Hypothalamus (tissue), 51 donors: ENCODE measurements around the gene ARFGEF3.
"Not testable (repeated sequence)": the region's sequence is repeated elsewhere in the genome, so short reads cannot be mapped to it uniquely, and the experiment has no call there.

ENCODE experiments used
- DNase-seq, 51 donors: peaks; one replicate each; lab custom pipeline; 2025; lab: John Stamatoyannopoulos, UW

ARFGEF3 gene

GRCh38 chr6:138161338-138162110, at the start of gene ARFGEF3:
Gene ARFGEF3, plus strand, starts transcription at chr6:138161939. Its CDS starts 148 bp downstream, at chr6:138162087.
- DNase-seq = peak in 45 of 51 donors; percentile 16 to 83 (median 61)

- no peak for DNase-seq
Observed at GRCh38 chr6:138113588-138114210, 48.0 kb upstream of the ARFGEF3 start.

GRCh38 chr6:138115201-138115600, 46.5 kb upstream of the ARFGEF3 start:
- no peak for DNase-seq

- DNase-seq = peak in 23 of 51 donors; percentile 6 to 69 (median 32)
Observed at GRCh38 chr6:138115877-138116660, 45.7 kb upstream of the ARFGEF3 start.

- DNase-seq = no peak
Observed at GRCh38 chr6:138116661-138116999, 45.1 kb upstream of the ARFGEF3 start.

- no peak for DNase-seq
Observed at GRCh38 chr6:138117376-138117914, 44.3 kb upstream of the ARFGEF3 start.

- not testable (repeated sequence) for DNase-seq
Observed at GRCh38 chr6:138119229-138119628, 42.5 kb upstream of the ARFGEF3 start.

- no peak for DNase-seq
Observed at GRCh38 chr6:138119976-138120375, 41.8 kb upstream of the ARFGEF3 start.

- no peak for DNase-seq
Observed at GRCh38 chr6:138124096-138124495, 37.6 kb upstream of the ARFGEF3 start.

GRCh38 chr6:138128096-138128495, 33.6 kb upstream of the ARFGEF3 start:
- no peak for DNase-seq

GRCh38 chr6:138129190-138129589, 32.5 kb upstream of the ARFGEF3 start:
- no peak for DNase-seq

- no peak for DNase-seq
Observed at GRCh38 chr6:138142806-138143205, 18.9 kb upstream of the ARFGEF3 start.

GRCh38 chr6:138145402-138145801, 16.3 kb upstream of the ARFGEF3 start:
- no peak for DNase-seq

GRCh38 chr6:138146544-138146943, 15.2 kb upstream of the ARFGEF3 start:
- DNase-seq = no peak

- DNase-seq = no peak
Observed at GRCh38 chr6:138155443-138155842, 6.3 kb upstream of the ARFGEF3 start.

GRCh38 chr6:138157986-138158638, 3.6 kb upstream of the ARFGEF3 start:
- no peak for DNase-seq

- DNase-seq = no peak
Observed at GRCh38 chr6:138159246-138159645, 2.5 kb upstream of the ARFGEF3 start.

- no peak for DNase-seq
Observed at GRCh38 chr6:138160329-138161087, 1.2 kb upstream of the ARFGEF3 start.

- DNase-seq = peak in 6 of 51 donors; percentile 25 to 83 (median 48)
Observed at GRCh38 chr6:138161088-138161337, 726 bp upstream of the ARFGEF3 start.
